Upper lobe of right lung (tissue), 1 donor: ENCODE data around the gene GNG12. TPM values are rescaled to one million over a fixed set of nuclear protein-coding genes. Genes with fewer than 3 reads are reported as not detected.

Experiments
- ATAC-seq: fragments of 200-7000 bp; cut with Tn5 transposase; one replicate; pipeline ENCODE4 v1.9.1; 2020; ENCODE audit warnings: mild to moderate bottlenecking, moderate library complexity
- DNase-seq: peaks from one replicate; pipeline ENCODE4 v3.0.0-alpha.2; 2020
- H3K27ac ChIP-seq: fragments of 200-600 bp; one replicate; pipeline ENCODE4 v1.8.0; 2022
- H3K27me3 ChIP-seq: fragments of 200-600 bp; one replicate; pipeline ENCODE4 v1.8.0; 2022; ENCODE audit warnings: mild to moderate bottlenecking
- H3K36me3 ChIP-seq: fragments of 200-600 bp; one replicate; pipeline ENCODE4 v1.8.0; 2022
- H3K4me1 ChIP-seq: fragments of 200-600 bp; one replicate; pipeline ENCODE4 v1.8.0; 2022
- H3K4me3 ChIP-seq: fragments of 200-600 bp; one replicate; pipeline ENCODE4 v1.8.0; 2022; ENCODE audit warnings: mild to moderate bottlenecking
- H3K9me3 ChIP-seq: fragments of 200-600 bp; one replicate; pipeline ENCODE4 v1.8.0; 2022
- CTCF ChIP-seq: fragments of 200-600 bp; IDR thresholded peaks from one replicate; pipeline ENCODE4 v1.8.0; 2022; ENCODE audit warnings: antibody characterized with exemption
- intact Hi-C: fragments of 100-400 bp; cut with DNase I; formaldehyde crosslinking; loops from one replicate; pipeline ENCODE4 v1.11.0; 2022
- total RNA-seq: library from RNA; stranded (reverse); fragmentation: NEBNext Ultra II Directional; extraction: Animal tissue kit (Norgen Biotek cat#: 25700); gene quantifications from one replicate; pipeline ENCODE4 v1.2.1, GENCODE V29; 2021
- donor health status: DM: no; HTN: yes; CAD: no; lungs with severe emphysema.

GNG12 gene
- total RNA-seq, 1 donor from 2014 or later: 59.8 TPM

GRCh38 chr1:67827688-67828087, 5.6 kb downstream of the GNG12 start:
- no peak for TF ChIP-seq CTCF
- Histone ChIP-seq H3K27me3 (no peaks in the 10 kb centered on the region), H3K4me1 (no peaks in the 10 kb centered on the region), H3K36me3 (no peaks in the 10 kb centered on the region), H3K27ac (no peak overlapping the region), H3K9me3 (no peaks in the 10 kb centered on the region), H3K4me3 (no peak overlapping the region)
- intact Hi-C loops: no loop called here
- DNase-seq (no peak), ATAC-seq (no peak)

GRCh38 chr1:67825591-67825990, 7.7 kb downstream of the GNG12 start:
- no peak for TF ChIP-seq CTCF
- Histone ChIP-seq H3K27me3 (no peaks in the 10 kb centered on the region), H3K36me3 (no peaks in the 10 kb centered on the region), H3K4me3 (no peak overlapping the region), H3K4me1 (no peaks in the 10 kb centered on the region), H3K27ac (no peak overlapping the region), H3K9me3 (no peaks in the 10 kb centered on the region)
- no peak for DNase-seq
- intact Hi-C loops: no loop called here
- ATAC-seq: no peak

- DNase-seq: no peak
- Histone ChIP-seq H3K27me3 (no peaks in the 10 kb centered on the region), H3K27ac (no peak overlapping the region), H3K9me3 (no peaks in the 10 kb centered on the region), H3K36me3 (no peaks in the 10 kb centered on the region), H3K4me1 (no peaks in the 10 kb centered on the region), H3K4me3 (no peak overlapping the region)
- ATAC-seq: no peak
- no peak for TF ChIP-seq CTCF
- intact Hi-C loops: no loop called here
These were observed 8.5 kb downstream of the GNG12 start for GRCh38 chr1:67824766-67825165.

- ATAC-seq (no peak), DNase-seq (no peak)
- TF ChIP-seq CTCF: no peak
- Histone ChIP-seq H3K27ac (no peak overlapping the region), H3K4me1 (no peaks in the 10 kb centered on the region), H3K27me3 (no peaks in the 10 kb centered on the region), H3K9me3 (no peaks in the 10 kb centered on the region), H3K36me3 (no peaks in the 10 kb centered on the region), H3K4me3 (no peak overlapping the region)
- intact Hi-C loops: no loop called here
These were observed 9.7 kb downstream of the GNG12 start for GRCh38 chr1:67823615-67824014.

- Histone ChIP-seq H3K27me3 (no peaks in the 10 kb centered on the region), H3K4me3 (no peak overlapping the region), H3K4me1 (no peaks in the 10 kb centered on the region), H3K36me3 (no peaks in the 10 kb centered on the region), H3K27ac (no peak overlapping the region), H3K9me3 (no peaks in the 10 kb centered on the region)
- intact Hi-C loops: no loop called here
- no peak for DNase-seq
- ATAC-seq: no peak
- no peak for TF ChIP-seq CTCF
These were observed 12.0 kb downstream of the GNG12 start for GRCh38 chr1:67821263-67821662.

GRCh38 chr1:67818725-67819301, 14.5 kb downstream of the GNG12 start:
- TF ChIP-seq CTCF: no peak
- intact Hi-C loops: no loop called here
- DNase-seq: no peak
- ATAC-seq: no peak
- Histone ChIP-seq H3K27ac (no peak overlapping the region), H3K36me3 (no peaks in the 10 kb centered on the region), H3K4me1 (peaks cover 14% of the 10 kb centered on the region), H3K27me3 (no peaks in the 10 kb centered on the region), H3K4me3 (no peak overlapping the region), H3K9me3 (no peaks in the 10 kb centered on the region)
